Type B pancreatic cell (in vitro differentiated cells): ENCODE results near the gene MT1B. TPM values are rescaled to one million over a fixed set of nuclear protein-coding genes. Genes with fewer than 3 reads are reported as not detected.

Source experiments
- DNase-seq: peaks from one replicate; pipeline ENCODE4 v3.0.0; 2021; ENCODE audit warnings: mixed read lengths; ENCODE audit not compliant: unreplicated experiment; ENCODE audit errors: extremely low spot score
- H3K27ac Mint-ChIP-seq: 2 replicates; pipeline ENCODE4 v1.8.0; 2021; ENCODE audit warnings: mild to moderate bottlenecking, mixed read lengths
- H3K27me3 Mint-ChIP-seq: 2 replicates; pipeline ENCODE4 v1.8.0; 2021; ENCODE audit warnings: mixed read lengths
- H3K36me3 Mint-ChIP-seq: 2 replicates; pipeline ENCODE4 v1.8.0; 2021; ENCODE audit warnings: mixed read lengths
- H3K4me1 Mint-ChIP-seq: one replicate; pipeline ENCODE4 v1.8.0; 2021; ENCODE audit warnings: mixed read lengths; ENCODE audit not compliant: unreplicated experiment
- H3K4me3 Mint-ChIP-seq: 2 replicates; pipeline ENCODE4 v1.8.0; 2021; ENCODE audit warnings: mild to moderate bottlenecking, mixed read lengths
- H3K9me3 Mint-ChIP-seq: 2 replicates; pipeline ENCODE4 v1.8.0; 2021; ENCODE audit warnings: mixed read lengths
- CTCF ChIP-seq: fragments of 200-600 bp; sonication (generic); conservative IDR thresholded peaks from 2 replicates; pipeline ENCODE4 v1.5.0; 2021; ENCODE audit warnings: antibody characterized with exemption, mild to moderate bottlenecking
- total RNA-seq: library from RNA; stranded (reverse); gene quantifications from 2 replicates; pipeline ENCODE4 v1.2.1, GENCODE V29; 2021; ENCODE audit warnings: low replicate concordance

Gene MT1B
- total RNA-seq, 1 donor from 2014 or later = not detected

DNA sequence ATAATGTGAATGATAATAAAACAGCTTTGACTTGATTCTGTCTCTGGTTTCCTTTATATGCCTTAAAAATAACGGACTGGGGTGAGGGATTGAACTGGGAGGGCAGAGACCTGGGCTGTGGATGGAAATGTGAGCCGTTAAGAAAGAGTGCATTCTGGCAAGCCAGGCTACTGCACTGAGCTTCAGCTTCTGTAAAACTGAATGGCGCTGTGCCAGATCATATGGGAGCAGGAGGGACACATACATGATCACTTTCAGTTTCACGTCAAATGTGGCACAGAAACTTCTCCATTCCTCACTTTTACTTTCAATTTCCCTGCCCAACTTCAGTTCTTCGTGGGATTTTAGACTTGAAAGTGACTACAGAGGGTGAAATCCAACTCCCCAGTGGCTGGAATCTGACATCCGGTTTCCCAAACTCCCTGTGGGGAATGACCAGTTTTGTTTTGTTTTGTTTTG lies 42.2 kb upstream of the MT1B start:
- Mint-ChIP-seq H3K4me1 (peaks cover 40% of the 10 kb centered on the region), H3K4me3 (peak overlapping the region; percentile 86), H3K36me3 (no peaks in the 10 kb centered on the region), H3K9me3 (no peaks in the 10 kb centered on the region), H3K27ac (peak overlapping the region; percentile 62), H3K27me3 (peaks cover 47% of the 10 kb centered on the region)
- DNase-seq = no peak
- TF ChIP-seq CTCF = peak; percentile 29

- no peak for DNase-seq
- Mint-ChIP-seq H3K27me3 (peaks cover 53% of the 10 kb centered on the region), H3K4me3 (peak overlapping the region; percentile 64), H3K36me3 (no peaks in the 10 kb centered on the region), H3K27ac (peak overlapping the region; percentile 77), H3K9me3 (no peaks in the 10 kb centered on the region), H3K4me1 (peaks cover 40% of the 10 kb centered on the region)
- no peak for TF ChIP-seq CTCF
Measured at GRCh38 chr16:56610017-56610608, 41.6 kb upstream of the MT1B start.

DNA sequence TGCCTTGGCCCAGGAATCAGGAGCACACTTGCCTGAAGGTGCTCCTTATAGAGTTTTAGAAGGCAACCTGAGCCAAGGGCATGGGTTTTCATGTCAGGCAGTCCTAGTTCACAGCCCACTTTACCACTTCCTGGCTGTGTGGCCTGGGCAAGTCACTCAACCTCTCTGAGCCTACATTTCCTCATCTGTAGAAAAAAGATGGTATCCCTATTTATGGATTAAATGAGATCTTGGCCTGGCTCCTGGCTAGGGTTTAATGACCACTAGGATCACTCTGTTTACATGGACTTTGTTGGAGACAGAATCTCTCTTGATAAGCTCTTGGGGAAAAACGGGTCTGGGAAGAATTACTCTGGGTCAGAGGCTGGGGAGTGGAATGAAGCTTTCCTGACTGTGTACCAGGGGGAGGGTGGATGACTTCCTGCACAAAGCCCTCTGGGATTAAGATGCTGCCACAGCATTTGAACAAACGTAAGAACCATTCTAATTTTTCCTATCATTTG lies 41.0 kb upstream of the MT1B start:
- H3K36me3 Mint-ChIP-seq = no peaks in the 10 kb centered on the region
- peak overlapping the region; percentile 77 for H3K27ac Mint-ChIP-seq
- no peaks in the 10 kb centered on the region for H3K9me3 Mint-ChIP-seq
- DNase-seq = no peak
- H3K4me1 Mint-ChIP-seq = peaks cover 40% of the 10 kb centered on the region
- peaks cover 57% of the 10 kb centered on the region for H3K27me3 Mint-ChIP-seq
- TF ChIP-seq CTCF = no peak
- H3K4me3 Mint-ChIP-seq = peak overlapping the region; percentile 64

GRCh38 chr16:56611281-56611833 lies 40.3 kb upstream of the MT1B start:
- Mint-ChIP-seq H3K27me3 (peaks cover 60% of the 10 kb centered on the region), H3K27ac (no peak overlapping the region), H3K9me3 (no peaks in the 10 kb centered on the region), H3K4me3 (peak overlapping the region; percentile 57), H3K36me3 (no peaks in the 10 kb centered on the region), H3K4me1 (peaks cover 39% of the 10 kb centered on the region)
- DNase-seq = no peak
- TF ChIP-seq CTCF = no peak

- Mint-ChIP-seq H3K9me3 (no peaks in the 10 kb centered on the region), H3K27me3 (peaks cover 75% of the 10 kb centered on the region), H3K27ac (no peak overlapping the region), H3K36me3 (no peaks in the 10 kb centered on the region), H3K4me3 (no peak overlapping the region), H3K4me1 (peaks cover 23% of the 10 kb centered on the region)
- no peak for DNase-seq
- TF ChIP-seq CTCF = no peak
Measured at GRCh38 chr16:56613706-56614105, 38.0 kb upstream of the MT1B start.
